DLD1 (cell line): ENCODE measurements around the gene NUP210.

Experiments
- in situ Hi-C: cut with HindIII; loops from 2 replicates; pipeline ENCODE4 v1.10.0; 2017; ENCODE audit warnings: low sequenced_read_pairs

The NUP210 gene

DNA sequence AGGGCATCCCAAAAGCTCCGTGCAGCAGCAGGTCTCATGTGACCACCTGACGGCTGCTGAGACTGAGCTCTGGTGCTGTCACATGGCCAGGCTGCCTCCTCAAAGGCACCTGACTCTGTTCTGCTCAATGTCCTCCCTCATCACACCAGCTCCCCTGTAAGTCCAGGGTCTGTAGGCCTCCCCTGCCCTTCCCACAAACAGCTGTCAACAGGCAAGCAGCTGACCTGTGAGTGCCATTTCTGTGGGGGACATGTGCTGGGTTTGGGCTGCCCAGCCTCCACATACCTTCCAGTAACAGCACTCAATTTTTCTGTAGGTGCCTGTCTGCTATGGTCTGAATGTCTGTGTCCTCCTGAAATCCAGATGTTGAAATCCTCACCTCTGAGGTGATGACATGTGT, 11.2 kb downstream of the NUP210 start:
- in situ Hi-C loops: no loop called here

DNA sequence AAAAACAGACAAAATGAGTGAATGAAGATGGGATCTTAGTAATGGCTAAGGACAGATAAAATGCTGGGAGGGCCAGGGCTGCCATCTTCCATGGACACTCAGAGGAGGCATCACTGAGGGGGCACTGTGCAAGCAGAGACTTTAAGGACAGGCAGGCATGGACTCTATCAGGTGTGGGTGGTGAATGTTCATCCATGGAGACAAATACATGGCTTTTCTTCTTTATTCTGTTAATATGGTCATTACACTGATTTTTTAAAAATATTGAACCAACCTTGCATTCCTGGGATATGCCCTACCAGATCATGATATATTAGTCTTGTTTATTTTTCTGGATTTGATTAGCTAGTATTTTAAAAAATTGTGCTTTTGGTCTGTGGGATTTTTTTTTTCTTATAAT, 12.2 kb downstream of the NUP210 start:
- in situ Hi-C loops: no loop called here

DNA sequence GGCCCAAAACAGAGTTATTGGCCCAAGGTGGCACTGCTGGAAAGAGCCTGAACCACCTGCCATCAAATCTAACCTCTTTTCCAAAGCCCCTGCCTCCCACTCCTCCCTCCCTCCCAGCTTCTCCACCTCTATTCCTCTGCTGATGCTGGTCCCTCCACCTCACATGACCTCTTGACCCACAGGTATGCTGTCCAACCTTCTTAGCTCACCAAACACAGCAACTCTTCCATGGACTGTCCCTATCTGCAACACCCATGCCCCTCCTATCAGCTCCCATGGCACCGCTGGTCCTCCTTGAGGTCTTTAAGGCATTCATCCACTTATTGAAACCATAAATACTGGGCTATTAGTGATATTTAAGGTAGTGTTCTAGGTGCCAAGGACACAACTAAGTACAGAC, 12.6 kb downstream of the NUP210 start:
- in situ Hi-C loops: no loop called here

DNA sequence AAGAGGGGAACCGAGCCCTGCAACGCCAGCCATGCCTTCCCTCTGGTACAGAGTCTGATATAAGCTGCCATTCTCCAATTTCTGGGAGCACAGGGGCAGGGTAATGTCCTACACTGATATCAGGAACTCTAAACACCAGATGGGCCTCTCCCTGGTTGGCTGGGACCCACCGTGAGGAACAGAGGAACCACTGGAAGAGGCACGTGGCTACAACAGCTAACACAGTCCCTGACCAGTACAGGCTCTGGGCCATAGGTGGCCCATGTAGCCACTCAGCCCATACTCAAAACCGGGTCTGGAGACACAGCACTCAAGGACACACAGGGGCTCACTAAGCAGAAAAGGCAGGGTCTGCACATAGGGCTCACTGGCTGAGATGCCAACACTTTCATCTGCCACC, 13.9 kb downstream of the NUP210 start:
- in situ Hi-C loops: no loop called here

DNA sequence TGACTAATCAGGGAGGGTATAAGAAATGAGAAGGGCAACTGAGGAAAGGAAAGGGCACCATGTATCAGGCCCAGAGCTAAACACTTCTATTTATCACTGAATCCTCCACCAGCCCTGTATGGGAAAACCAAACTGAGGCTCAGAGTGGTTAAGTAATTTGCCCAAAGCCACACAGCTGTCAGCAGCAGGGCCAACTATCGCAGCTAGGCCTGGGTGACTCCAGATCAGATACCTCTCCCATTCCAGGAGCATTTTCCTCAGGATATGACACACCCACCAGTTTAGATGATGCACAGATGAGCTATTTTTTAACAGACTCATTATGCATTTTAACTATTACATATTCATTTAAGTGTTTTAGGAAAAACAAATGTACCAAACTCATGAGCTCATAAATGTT, 14.5 kb downstream of the NUP210 start:
- in situ Hi-C loops: no loop called here

DNA sequence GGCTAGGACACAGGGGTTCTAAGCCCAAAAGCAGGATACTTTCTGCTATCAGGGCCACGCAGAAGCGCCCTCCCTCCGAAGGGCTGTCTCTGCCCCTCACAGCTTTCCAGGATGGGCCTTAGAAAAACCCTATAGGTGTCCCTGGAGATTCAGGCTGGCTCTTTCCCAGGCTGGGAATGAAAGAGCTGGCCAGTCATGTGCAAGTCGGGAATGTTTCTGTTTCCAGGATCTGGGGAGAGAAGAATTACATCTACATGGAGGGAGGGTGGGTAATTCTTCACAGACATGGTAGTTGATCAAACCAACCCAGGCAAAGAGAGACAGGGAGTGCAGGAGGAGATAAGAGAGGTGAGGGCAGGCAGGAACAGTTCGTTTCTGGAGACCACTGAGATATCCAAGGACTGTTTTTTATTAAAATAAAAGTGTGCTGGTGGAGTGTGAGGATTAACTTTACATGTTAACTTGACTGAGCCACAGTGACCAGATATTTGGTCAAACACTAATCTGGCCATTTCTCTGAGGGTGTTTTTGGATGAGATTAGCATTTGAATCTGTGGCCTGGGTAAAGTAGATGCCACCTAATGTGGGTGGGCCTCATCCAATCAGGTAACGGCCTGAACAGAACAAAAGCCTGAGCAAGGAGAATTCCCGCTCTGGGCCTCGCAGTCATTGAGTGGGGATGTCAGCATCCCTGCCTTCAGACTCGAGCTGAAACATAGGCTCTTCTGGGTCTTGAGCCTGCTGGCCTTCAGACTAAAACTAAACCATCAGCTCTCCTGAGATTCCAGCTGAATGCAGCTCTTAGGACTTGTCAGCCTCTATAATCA, 15.3 kb downstream of the NUP210 start:
- in situ Hi-C loops: no loop called here

DNA sequence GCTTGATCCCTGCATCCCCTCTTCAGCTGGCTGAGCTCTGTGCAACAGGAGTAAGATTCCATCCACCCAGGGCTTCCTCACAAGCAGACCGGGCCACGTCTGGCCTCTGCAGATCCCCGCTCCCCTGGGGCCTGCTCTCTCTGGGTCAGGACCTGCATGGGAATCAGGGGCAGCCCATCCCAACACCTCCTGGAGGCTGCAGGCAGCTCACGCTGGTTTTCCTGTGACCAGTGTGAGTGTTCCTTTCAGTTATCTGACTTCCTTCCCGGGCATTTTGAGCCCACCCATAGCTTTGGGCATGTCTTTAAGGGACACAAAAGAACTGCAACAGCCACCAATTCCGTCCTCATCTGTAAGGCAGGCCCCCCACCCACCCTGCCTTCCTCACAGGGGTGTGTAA, 16.3 kb downstream of the NUP210 start:
- in situ Hi-C loops: no loop called here

DNA sequence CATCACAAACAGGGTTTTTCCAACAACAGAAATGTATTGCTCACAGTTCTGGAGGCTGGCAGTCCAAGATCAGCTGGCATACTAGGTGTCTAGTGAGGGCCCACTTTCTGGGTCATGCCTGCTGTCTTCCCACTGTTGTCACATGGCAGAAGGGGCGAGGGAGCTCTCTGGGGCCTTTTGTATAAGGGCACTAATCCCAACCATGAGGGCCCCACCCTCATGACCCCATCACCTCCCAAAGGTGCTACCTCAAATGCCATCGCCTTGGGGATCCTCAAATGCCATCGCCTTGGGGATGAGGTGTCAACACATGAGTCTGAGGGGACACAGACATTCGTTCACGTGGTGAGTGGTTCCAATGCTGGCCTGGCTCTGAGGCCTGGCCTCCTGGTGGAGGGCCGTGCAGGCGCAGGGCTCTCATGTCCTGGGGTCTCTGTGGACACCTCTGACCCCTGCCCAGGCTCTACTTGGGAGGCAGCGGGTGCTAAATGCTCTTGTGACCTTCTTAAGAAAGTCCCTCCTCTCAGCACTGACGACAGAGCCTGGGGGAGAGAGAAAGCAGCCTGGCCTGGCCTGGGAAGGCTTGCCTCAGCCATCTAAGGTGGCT, 16.8 kb downstream of the NUP210 start:
- in situ Hi-C loops: no loop called here

DNA sequence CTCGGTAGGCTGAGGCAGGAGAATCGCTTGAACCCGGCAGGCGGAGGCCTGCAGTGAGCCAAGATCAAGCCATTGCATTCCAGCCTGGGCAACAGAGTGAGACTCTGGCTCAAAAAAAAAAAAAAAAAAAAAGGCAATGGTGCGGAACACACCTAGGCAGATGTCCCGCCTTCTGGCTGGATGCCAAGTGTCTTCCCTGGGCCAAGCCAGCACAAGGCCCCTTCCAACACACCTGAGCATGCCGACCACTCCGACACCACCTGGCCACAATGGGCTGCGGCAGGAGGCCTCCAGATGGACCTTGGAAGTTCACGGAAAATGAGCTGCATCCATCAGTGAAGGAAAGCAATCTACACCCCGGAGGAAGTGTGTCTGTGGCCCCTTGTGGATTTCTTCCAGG, 19.0 kb downstream of the NUP210 start:
- in situ Hi-C loops: no loop called here

DNA sequence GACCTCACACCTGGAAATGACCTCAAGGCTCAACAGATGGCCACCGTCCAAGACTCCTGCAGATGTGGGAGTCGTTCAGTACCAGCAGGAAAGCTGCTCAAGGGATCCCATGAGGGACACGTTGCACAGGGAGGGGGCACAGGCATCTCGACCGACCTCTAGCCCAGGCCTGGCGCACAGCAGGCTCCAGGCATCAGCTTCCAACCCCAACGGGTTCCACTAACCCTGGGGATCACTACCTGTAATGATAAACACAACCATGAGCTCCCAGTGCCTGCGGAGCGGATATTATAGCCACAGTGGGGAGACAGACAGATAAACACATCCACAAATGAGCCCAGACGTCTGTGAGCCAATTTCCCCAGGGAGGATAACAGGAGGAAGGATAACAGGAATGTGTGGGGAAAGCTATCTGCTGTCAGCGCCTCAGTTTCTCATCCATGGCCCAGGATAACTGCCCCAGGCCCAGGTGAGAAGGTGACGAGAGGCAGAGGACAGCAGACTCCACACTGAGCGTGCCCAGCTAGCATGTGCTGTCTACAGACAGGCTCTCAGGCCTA, 19.9 kb downstream of the NUP210 start:
- in situ Hi-C loops: no loop called here

DNA sequence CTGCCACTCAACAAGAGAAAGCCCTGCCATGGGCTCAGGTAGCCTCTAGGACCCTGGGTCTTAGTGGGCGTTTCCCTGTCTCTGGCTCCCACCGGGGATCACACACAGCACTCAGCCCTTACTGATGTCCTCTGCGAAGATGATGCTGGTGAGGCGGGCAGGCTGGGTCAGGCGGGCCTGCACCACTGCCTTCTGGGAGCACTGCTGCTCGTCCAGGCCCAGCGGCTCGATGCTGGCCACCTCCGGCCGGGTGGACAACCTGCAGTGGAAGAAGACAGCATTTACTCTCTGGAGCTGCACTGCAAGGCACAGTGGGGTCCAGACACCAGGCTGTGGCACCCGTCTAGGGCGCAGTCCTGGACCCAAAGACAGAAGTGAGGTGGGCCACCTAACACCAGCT, 20.5 kb downstream of the NUP210 start:
- in situ Hi-C loops: no loop called here

DNA sequence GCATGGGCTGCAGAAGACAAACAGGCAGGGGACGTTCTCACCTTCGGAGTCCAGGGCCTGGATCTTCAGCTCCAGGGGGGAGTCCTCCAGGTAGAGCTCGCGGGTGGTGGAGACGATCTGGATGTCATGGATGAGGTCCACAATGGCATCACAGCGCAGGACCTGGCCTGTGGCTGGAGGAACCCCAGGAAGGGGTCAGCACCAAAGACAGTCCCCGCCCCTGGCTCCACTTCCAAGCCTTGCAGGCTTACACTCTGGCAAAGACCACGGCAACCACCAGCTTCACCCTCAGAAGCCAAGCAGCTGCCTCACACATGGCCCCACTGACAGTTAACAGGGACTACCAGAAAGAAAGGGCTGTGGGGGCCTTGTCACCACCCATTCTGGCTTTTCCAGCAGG, 22.8 kb downstream of the NUP210 start:
- in situ Hi-C loops: no loop called here

DNA sequence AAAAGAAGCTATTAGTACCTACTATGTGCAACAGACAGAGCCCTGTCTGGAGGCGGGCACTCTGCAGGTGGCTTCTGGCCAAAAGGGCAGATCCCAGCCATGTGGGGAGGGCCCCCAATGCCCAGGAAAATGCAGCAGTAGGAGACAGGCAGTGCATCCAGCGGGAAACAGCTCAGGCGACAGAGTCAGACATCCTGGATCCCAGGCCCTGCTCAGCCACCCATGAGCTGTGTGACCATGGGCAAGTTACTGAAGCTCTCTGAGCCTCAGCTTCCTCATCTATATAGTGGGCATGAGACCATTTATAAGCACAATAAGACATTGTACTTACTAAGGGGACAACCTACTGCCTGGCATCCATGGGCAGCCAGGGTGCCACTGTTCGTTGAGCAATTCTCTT, 25.8 kb downstream of the NUP210 start:
- in situ Hi-C loops: no loop called here

DNA sequence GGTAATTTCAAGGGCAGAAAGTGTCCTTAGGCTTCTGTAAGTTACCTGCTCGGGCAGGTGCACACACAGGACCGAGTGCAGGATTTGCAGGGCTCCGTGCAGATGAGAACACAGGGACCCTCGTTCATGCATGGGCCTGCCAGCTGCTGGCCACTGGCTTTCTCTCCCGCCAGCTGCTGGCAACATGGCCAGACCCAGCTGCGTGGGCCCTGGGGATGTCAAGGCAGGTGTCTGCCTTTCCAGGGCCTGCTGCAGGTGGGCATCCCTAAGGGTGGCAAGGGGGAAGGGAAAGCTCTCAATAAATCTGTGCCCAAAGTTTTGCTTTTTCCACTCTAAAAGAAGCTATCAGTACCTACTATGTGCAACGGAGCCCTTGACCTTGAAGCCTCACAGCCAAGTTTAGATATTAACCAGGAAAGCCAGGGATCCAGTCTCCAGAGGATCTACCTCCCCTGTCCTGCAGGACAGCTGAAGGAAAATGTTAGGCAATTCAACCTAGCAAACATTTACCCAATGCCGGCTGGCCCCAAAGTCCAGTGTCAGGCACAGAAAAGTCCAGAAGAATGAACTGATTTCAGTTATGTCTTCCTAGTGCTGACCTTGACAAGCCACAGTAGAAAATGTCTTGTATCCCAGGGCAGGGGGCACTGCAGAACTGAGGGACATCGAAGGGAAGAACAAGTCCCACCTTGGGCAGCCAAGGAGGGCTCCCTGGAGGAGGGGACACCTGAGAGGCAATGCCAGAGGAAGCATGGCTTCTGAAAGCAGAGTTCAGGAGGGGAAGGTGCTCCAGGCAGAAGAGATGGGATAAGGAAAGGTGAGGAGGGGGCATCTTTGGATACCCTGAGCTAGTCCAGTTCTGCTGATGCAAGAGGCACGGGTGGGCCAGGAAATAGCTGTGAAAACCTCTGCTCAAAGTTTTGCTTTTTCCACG, 26.4 kb downstream of the NUP210 start:
- in situ Hi-C loops: no loop called here

DNA sequence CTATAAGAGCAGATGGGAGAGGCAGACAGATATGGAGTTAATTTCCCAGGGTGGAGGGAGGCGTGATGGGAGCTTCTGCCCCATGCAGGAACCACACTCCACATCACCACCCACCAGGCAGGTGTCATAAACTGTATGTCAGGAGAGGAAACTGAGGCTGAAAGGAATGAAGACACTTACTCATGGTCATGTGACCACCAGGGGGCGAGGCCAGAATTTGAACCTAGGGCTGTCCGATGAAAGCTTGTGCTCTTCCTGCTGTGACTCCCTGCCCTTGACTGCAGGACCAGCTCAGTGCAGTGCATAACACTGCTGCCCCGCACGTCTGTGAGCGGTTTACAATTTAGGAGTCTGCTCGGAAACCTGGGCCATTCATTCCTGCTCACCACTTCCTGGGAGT, 28.8 kb downstream of the NUP210 start:
- in situ Hi-C loops: no loop called here

DNA sequence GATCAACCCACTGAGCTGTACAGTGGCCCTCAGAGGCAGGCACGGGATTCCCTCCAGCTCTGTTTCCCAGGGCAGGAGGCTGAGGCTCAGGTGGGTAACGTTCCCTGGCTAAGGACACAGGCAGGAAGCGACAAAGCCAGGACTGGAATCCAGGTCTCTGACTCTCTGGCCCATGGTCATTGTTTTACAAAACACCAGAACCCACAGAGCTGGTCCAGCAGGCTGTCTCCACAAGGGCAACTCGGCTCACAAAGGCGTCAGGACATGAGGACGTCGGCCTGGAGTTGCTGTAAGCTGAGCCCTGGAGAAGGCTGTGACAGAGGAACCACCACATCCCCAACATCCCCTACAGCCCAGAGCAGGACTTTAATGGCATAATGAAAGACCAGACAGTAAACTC, 30.7 kb downstream of the NUP210 start:
- in situ Hi-C loops: no loop called here

DNA sequence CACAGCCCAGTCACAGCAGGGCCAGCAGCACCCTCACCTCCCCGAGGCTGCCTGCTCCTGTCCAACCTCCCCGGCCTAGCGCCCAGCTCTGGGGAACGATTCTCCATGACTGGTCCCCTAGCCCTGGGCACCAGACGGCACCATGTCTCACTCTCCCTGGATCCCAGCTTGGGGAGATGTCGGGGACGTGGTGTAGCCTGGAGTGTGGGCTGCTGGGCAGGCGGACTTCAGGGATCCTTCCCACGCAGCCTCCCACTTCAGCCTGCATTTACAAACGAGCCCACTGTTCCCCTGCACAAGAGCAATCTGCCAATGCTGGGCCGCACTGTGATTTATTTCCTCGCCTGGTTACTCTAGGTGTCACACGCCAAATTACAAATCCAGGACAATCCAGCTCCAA, 31.3 kb downstream of the NUP210 start:
- in situ Hi-C loops: no loop called here

DNA sequence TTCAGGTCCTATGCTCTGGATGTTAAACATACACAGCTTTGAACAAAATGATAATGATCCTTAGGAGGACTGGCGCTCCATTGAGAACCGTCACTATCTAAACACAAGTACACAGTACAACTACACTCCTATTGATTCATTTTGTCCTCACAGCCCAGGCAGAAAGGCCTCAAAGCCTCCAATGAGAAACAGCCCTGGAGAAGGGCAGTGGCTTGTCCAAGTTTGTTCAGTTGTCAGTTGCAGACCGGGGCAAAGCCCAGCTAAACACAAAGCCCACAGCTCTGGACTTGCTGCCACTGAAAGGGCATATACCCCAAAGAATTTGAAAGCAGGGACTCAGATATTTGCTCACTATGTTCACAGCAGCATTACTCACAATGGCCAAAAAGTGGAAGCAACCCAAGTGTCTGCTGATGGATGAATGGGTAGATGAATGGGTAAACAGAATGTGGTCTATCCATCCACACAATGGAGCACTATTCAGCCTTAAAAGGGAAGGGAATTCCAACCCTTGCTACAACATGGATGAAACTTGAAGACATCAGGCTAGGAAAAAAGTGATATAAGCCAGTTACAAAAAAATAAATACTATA, 34.7 kb downstream of the NUP210 start:
- in situ Hi-C loops: no loop called here

DNA sequence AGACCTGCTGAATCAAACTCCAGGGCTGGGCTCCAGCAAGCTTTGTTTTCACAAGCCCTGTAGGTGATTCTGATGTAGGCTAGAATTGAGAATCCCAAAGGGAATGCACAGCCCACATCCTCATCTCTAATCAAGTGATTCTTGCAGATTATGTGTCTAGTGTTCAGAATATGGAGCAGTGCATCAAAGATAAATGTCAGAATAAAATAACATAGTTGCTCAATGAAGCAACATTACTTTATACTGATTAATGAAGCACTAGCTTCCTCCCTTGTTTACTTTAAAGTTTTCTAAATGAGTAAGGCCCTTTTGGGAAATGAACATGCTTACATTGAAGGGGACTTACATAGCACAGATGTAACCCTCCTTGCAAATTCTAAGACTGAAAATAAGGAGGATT, 39.2 kb downstream of the NUP210 start:
- in situ Hi-C loops: no loop called here

DNA sequence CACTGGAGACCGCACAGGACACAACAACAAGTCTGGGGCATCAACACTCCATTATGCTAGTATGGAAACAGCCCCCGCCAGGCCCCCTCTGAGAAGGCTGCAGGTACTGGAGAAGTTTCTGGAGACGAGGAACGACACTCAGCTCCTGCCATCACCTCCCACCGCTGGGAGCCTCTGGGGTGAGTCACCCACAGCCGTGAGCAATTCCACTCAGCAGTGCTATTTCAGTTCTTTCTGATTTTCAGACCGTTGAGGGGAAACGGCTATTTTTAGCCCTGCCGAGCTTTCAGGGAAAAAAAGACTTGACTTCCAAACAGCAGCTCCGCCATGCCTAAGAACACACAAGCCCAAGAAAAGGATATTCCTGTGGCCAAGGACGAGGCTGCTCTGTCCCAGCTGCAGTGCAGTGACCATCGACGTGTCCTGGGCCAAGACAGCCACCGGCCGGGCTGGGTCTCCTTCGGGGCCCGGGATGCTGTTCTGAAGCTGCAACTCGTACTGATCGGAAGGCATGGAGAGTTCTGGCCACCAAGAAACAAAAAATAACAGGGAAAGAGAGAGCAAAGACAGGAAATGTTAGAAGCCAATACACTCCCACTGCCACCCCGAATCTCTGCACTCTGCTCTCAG, 40.8 kb downstream of the NUP210 start:
- in situ Hi-C loops: no loop called here

DNA sequence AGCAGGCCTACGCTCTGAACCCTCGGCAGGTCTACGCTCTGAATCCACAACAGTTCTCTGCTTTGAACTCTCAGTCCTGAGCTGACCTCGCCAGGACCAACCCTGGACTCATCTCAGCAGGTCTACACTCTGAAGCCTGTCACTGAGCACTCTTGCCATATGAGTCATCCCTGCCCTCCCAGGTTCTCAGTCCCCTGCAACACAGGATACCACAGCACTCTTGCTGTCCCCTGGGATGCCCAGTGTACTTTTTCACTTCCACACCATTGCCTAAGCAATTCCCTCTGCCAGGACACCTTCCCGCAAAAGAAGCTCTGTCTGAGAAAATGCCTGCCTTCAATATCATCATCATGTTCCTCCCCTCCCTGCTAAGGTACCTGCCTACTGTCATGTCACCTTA, 42.0 kb downstream of the NUP210 start:
- in situ Hi-C loops: no loop called here
